ENCODE data around the gene TREML4.
A peak's percentile ranks its signal among the peaks of the same experiment; 100 is the strongest.

The TREML4 gene

GRCh38 chr6:41189967-41190366, 38.2 kb upstream of the TREML4 start:
- TF ChIP-seq ZNF645 (tag by site-specific recombination; IDR thresholded peaks at IDR 0.05) (no peak), SETDB1 (IDR thresholded peaks at IDR 0.05; ENCODE audit: insufficient read length, low read length) (peak; percentile 58)
- Histone ChIP-seq H3K9me3 (ENCODE audit: control insufficient read depth, insufficient read depth, low read depth, low read length) (no peaks in the 10 kb centered on the region), H3K4me1 (ENCODE audit: control insufficient read depth, insufficient read depth, low read length) (no peaks in the 10 kb centered on the region), H3K4me3 (ENCODE audit: low read depth, low read length) (no peak overlapping the region), H3K27ac (ENCODE audit: extremely low read depth, low read depth, low read length) (no peak overlapping the region), H3K36me3 (ENCODE audit: control insufficient read depth in 2 of 2, insufficient read depth in 1 of 2, low read length in 2 of 2) (no peaks in the 10 kb centered on the region)
- POLR2A ChIA-PET: no interaction called here
- CTCF ChIA-PET: interaction anchor here (0.6 to 3.6 kb wide), 3 partner anchors 8 to 88 kb away, joined by 3 to 19 read pairs (median 3); no protein-coding TSS in a partner anchor

- Histone ChIP-seq H3K4me3 (ENCODE audit: low read depth, low read length) (no peak overlapping the region), H3K36me3 (ENCODE audit: control insufficient read depth in 2 of 2, insufficient read depth in 1 of 2, low read length in 2 of 2) (no peaks in the 10 kb centered on the region), H3K9me3 (ENCODE audit: control insufficient read depth, insufficient read depth, low read depth, low read length) (no peaks in the 10 kb centered on the region), H3K27ac (ENCODE audit: extremely low read depth, low read depth, low read length) (no peak overlapping the region), H3K4me1 (ENCODE audit: control insufficient read depth, insufficient read depth, low read length) (no peaks in the 10 kb centered on the region)
- CTCF ChIA-PET: interaction anchor here (0.6 to 3.6 kb wide), 3 partner anchors 9 to 88 kb away, joined by 3 to 19 read pairs (median 3); no protein-coding TSS in a partner anchor
- TF ChIP-seq ZSCAN4 (tag by site-specific recombination; IDR thresholded peaks at IDR 0.05) (0 out of 2 replicates have a peak, but pooled peaks have one; percentile 16), ZNF362 (tag by site-specific recombination; IDR thresholded peaks at IDR 0.05) (no peak)
- POLR2A ChIA-PET: no interaction called here
These were observed 37.4 kb upstream of the TREML4 start for GRCh38 chr6:41190791-41191190.

GRCh38 chr6:41191569-41191968, 36.6 kb upstream of the TREML4 start:
- CTCF ChIA-PET: interaction anchor here (0.7 to 3.6 kb wide), 11 partner anchors 9 to 127 kb away, joined by 3 to 19 read pairs (median 4); partner anchors contain the start of gene TREML2
- POLR2A ChIA-PET: no interaction called here
- Histone ChIP-seq H3K36me3 (ENCODE audit: control insufficient read depth in 2 of 2, insufficient read depth in 1 of 2, low read length in 2 of 2) (no peaks in the 10 kb centered on the region), H3K4me1 (ENCODE audit: control insufficient read depth, insufficient read depth, low read length) (no peaks in the 10 kb centered on the region), H3K9me3 (ENCODE audit: control insufficient read depth, insufficient read depth, low read depth, low read length) (no peaks in the 10 kb centered on the region), H3K27ac (ENCODE audit: extremely low read depth, low read depth, low read length) (no peak overlapping the region), H3K4me3 (ENCODE audit: low read depth, low read length) (no peak overlapping the region)
- no peak for TF ChIP-seq ZNF785 (tag by site-specific recombination; IDR thresholded peaks at IDR 0.05)
- no peak for TF ChIP-seq SETDB1 (IDR thresholded peaks at IDR 0.05; ENCODE audit: insufficient read length, low read length)
- no peak for TF ChIP-seq ZNF23 (tag by site-specific recombination; IDR thresholded peaks at IDR 0.05; ENCODE audit: borderline replicate concordance)
- no peak for TF ChIP-seq PRDM4 (tag by site-specific recombination; IDR thresholded peaks at IDR 0.05)
- no peak for TF ChIP-seq ZNF610 (tag by site-specific recombination; IDR thresholded peaks at IDR 0.05; ENCODE audit: borderline replicate concordance)
- no peak for TF ChIP-seq ZNF214 (tag by site-specific recombination; IDR thresholded peaks at IDR 0.05; ENCODE audit: borderline replicate concordance)
- TF ChIP-seq ZBTB49 (tag by site-specific recombination; IDR thresholded peaks at IDR 0.05; ENCODE audit: low read depth): no peak
- TF ChIP-seq ZNF157 (tag by site-specific recombination; IDR thresholded peaks at IDR 0.05): no peak
- TF ChIP-seq GLIS1 (tag by site-specific recombination; IDR thresholded peaks at IDR 0.05): no peak
- TF ChIP-seq ZFHX2 (tag by site-specific recombination; conservative IDR thresholded peaks at IDR 0.05): no peak
- TF ChIP-seq ZNF18 (tag by site-specific recombination; IDR thresholded peaks at IDR 0.05): no peak
